Esophagus squamous epithelium (tissue), 5 donors: Measurements from ENCODE around the gene TEX101. TPM values are rescaled to one million over a fixed set of nuclear protein-coding genes. Genes with fewer than 3 reads are reported as not detected.
A peak's percentile ranks its signal among the peaks of the same experiment; 100 is the strongest.
"Not testable (repeated sequence)": the region's sequence is repeated elsewhere in the genome, so short reads cannot be mapped to it uniquely, and the experiment has no call there.

Source experiments
- DNase-seq: peaks from one replicate; lab custom pipeline; 2025; lab: John Stamatoyannopoulos, UW
- H3K27ac ChIP-seq, 4 donors: fragments of 200-600 bp; sonication (generic); one replicate each; pipeline ENCODE4 v1.5.1; 2016 to 2019; ENCODE audit warnings: mild to moderate bottlenecking in 1 of 4
- H3K27me3 ChIP-seq, 4 donors: fragments of 200-600 bp; sonication (generic); 1 replicate in 3 of 4; 2 replicates in 1 of 4; pipeline versions ENCODE4 v1.5.1 to v1.6.0; 2017 to 2021; ENCODE audit warnings: antibody characterized with exemption in 1 of 4
- H3K36me3 ChIP-seq, 3 donors: fragments of 200-600 bp; sonication (generic); one replicate each; pipeline ENCODE4 v1.5.1; 2016 to 2019
- H3K4me1 ChIP-seq, 3 donors: fragments of 200-600 bp; sonication (generic); one replicate each; pipeline ENCODE4 v1.5.1; 2017 to 2019
- H3K4me3 ChIP-seq, 4 donors: fragments of 200-600 bp; sonication (generic); 1 replicate in 3 of 4; 2 replicates in 1 of 4; pipeline ENCODE4 v1.5.1; 2016 to 2019; ENCODE audit warnings: mild to moderate bottlenecking in 2 of 4, moderate library complexity in 1 of 4
- H3K9me3 ChIP-seq, 3 donors: fragments of 200-600 bp; sonication (generic); one replicate each; pipeline ENCODE4 v1.5.1; 2016 to 2019
- POLR2A ChIP-seq, 4 donors: fragments of 450-650 bp; IDR thresholded peaks; one replicate each; pipeline ENCODE4 v1.6.1; 2017; ENCODE audit warnings: antibody characterized with exemption in 4 of 4, mild to moderate bottlenecking in 4 of 4, moderate library complexity in 3 of 4
- WGBS, 2 donors: methylation state at CpG; one replicate each; pipeline ENCODE4 v1.1.5; 2018; 5-methylcytosine and 5-hydroxymethylcytosine counted together
- intact Hi-C: fragments of 100-400 bp; cut with DNase I; formaldehyde crosslinking; loops from one replicate; pipeline ENCODE4 v1.15.0; 2022
- total RNA-seq, 4 donors: library from RNA; depleted of rRNA; stranded (reverse); fragments of >200 nt; gene quantifications; one replicate each; pipeline ENCODE4 v1.1.0, GENCODE V29; 2016
- TF ChIP-seq, protein P1 (sequence below), 6 experiments: fragments of 450-650 bp in 4 of 6; fragments of 200-600 bp in 2 of 6; sonication (generic) in 2 of 6; IDR thresholded peaks; one replicate each; pipeline ENCODE4 v1.5.1; 2016 to 2019; ENCODE audit warnings: antibody characterized with exemption in 6 of 6, mild to moderate bottlenecking in 4 of 6, moderate library complexity in 4 of 6
- donor health status: DM: yes; HTN: yes; CAD: no.

TEX101 gene
- total RNA-seq, 4 donors from 2014 or later, result 0.53 to 3.4 TPM; not detected in 2

DNA sequence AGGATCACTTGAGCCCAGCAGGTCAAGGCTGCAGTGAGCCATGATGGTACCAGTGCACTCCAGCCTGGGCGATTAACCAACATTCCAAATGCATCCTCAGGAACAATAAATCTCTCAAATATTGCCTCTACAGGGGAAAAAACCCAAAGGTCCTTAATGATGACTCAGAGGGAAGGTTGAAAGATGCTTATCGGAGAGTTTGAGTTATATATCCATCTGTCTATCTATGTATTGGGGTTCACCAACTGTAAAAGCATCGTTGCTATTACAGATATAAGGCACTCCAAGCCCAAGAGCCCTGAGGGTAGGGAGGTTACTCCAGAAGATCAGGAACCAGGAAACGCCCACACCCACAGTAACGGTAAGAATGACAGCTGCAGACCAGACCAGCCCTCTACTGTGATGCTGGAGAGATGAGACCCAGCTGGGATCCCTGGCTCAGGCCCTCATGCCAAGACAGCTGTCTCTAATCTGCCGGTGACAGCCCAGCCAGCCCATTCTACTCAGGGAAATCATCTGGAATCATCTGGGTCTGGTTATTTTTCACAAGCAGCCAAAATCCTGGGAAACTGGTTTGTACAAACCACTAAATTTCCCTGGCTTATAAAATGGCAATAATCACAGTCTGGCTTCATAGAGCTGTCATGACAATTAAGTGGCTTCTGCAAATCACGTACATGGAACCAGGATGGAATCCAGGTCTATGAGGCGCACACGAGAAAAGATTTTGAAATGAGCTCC lies 23.8 kb downstream of the TEX101 start:
- intact Hi-C loops, result no loop called here
- Histone ChIP-seq H3K9me3 (no peaks in the 10 kb centered on the region), H3K27me3 (no peaks in the 10 kb centered on the region), H3K36me3 (no peaks in the 10 kb centered on the region), H3K4me3 (no peak overlapping the region), H3K4me1 (peaks cover 6 to 22% (median 14%) of the 10 kb centered on the region in 3 donors), H3K27ac (peak overlapping the region; percentile 52 to 83 (median 60))
- no peak for DNase-seq
- WGBS, 2 donors, result 22 to 26% methylated on average over 8 to 9 of the region's 9 CpGs
- TF ChIP-seq, protein P1, sequence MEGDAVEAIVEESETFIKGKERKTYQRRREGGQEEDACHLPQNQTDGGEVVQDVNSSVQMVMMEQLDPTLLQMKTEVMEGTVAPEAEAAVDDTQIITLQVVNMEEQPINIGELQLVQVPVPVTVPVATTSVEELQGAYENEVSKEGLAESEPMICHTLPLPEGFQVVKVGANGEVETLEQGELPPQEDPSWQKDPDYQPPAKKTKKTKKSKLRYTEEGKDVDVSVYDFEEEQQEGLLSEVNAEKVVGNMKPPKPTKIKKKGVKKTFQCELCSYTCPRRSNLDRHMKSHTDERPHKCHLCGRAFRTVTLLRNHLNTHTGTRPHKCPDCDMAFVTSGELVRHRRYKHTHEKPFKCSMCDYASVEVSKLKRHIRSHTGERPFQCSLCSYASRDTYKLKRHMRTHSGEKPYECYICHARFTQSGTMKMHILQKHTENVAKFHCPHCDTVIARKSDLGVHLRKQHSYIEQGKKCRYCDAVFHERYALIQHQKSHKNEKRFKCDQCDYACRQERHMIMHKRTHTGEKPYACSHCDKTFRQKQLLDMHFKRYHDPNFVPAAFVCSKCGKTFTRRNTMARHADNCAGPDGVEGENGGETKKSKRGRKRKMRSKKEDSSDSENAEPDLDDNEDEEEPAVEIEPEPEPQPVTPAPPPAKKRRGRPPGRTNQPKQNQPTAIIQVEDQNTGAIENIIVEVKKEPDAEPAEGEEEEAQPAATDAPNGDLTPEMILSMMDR (IDR thresholded peaks at IDR 0.05), result no peak
- no peak for TF ChIP-seq POLR2A (IDR thresholded peaks at IDR 0.05)

DNA sequence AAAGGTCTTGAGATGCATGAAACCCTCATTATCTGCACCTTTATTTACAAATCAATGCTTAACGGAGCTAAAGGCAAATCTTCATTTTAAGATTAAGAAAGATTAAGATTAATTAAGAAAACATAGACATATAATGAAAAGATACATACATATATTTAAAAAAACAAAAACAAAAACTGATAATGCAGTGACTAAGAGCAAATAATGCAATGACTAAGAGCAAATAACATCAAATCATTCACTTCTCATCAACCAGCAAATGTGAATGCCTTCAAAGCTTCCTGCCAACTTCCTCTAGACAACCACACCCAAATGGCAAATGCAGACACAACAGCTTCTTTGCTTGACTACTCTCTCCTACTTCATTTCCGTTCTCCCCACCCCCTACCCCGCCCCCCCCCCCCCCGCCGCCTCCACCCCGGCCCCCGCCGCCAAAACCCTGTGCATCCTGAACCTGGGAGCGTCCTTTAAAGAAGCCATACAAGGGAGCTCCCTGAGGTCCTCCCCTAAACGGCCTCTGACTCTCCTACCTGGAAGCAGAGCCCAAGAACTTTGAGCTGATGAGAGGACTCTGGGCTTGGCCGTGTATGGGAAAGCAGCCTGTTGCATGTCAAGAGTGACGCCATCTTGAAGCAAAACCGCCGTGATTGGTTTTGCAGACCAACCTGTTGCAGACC lies 24.5 kb downstream of the TEX101 start:
- no peak overlapping the region for H3K4me3 ChIP-seq
- 15 to 49% methylated on average over 2 to 4 of the region's 14 CpGs for WGBS, 2 donors
- H3K36me3 ChIP-seq, result no peaks in the 10 kb centered on the region
- no peak for TF ChIP-seq POLR2A (IDR thresholded peaks at IDR 0.05)
- TF ChIP-seq, protein P1 (IDR thresholded peaks at IDR 0.05), result no peak
- H3K9me3 ChIP-seq, result no peaks in the 10 kb centered on the region
- intact Hi-C loops, result no loop called here
- H3K4me1 ChIP-seq, result peaks cover 6 to 22% (median 14%) of the 10 kb centered on the region in 3 donors
- no peak for DNase-seq
- peak overlapping the region; percentile 52 to 83 (median 60) for H3K27ac ChIP-seq
- H3K27me3 ChIP-seq, result no peaks in the 10 kb centered on the region

DNA sequence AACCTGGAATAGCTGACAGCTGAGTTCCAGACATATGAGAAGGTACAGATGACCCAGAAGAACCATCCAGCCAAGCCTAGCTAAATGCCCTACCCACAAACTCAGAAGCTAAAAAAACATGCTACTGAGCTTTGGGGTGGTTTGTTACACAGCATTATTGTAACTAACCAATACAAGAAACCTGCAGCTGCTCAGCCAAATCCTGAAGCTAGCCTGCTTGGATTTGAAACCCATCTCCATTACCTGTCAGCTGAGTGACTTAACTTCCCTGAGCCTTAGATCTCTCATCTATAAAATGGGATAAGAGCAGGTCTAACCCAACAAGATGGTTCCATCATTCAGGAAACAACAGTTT lies 25.0 kb downstream of the TEX101 start:
- Histone ChIP-seq H3K4me1 (peaks cover 6 to 22% (median 14%) of the 10 kb centered on the region in 3 donors), H3K36me3 (no peaks in the 10 kb centered on the region), H3K27ac (peak overlapping the region in 3 of 4 donors; percentile 31 to 83 (median 45)), H3K4me3 (no peak overlapping the region), H3K9me3 (no peaks in the 10 kb centered on the region), H3K27me3 (no peaks in the 10 kb centered on the region)
- DNase-seq, result no peak
- TF ChIP-seq, protein P1 (IDR thresholded peaks at IDR 0.05), result no peak
- TF ChIP-seq POLR2A (IDR thresholded peaks at IDR 0.05), result no peak
- intact Hi-C loops, result no loop called here

DNA sequence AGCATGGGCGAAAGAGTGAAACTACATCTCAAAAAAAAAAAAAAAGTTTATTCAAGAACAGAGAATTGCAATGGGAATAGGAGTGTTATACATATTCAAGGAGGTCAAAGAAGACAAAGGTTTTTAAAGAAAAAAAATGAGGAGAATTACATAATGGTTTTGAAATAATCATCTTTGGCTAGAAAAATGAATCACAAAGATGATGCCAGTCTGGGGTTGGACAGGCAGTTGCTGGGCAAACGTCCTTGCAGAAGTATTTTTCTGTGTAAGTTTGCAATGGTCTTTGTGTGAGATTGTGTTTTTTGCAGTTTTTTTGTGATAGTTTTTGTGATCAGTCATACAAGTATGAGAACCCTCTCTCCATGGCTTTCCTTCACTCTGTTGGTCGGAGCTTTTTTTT lies 27.0 kb downstream of the TEX101 start:
- H3K27ac ChIP-seq, result no peak overlapping the region

DNA sequence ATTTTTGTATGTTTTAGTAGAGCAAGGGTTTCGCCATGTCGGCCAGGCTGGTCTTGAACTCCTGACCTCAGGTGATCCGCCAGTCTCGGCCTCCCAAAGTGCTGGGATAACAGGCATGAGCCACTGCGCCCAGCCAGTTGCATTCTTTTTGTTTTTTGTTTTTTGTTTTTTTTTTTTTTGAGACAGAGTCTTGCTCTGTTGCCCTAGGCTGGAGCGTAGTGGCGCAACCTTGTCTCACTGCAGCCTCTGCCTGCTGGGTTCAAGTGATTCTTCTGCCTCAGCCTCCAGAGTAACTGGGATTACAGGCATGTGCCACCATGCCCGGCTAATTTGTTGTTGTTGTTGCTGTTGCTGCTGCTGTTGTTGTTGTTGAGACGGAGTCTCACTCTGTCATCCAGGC lies 29.4 kb downstream of the TEX101 start:
- WGBS, 2 donors, result 91 to 92% methylated on average over 9 of the region's 9 CpGs
- H3K27me3 ChIP-seq, H3K9me3 ChIP-seq, intact Hi-C loops, H3K36me3 ChIP-seq, H3K27ac ChIP-seq, DNase-seq, H3K4me3 ChIP-seq: not testable (repeated sequence)
- peaks cover 0 to 17% (median 3%) of the 10 kb centered on the region in 3 donors for H3K4me1 ChIP-seq

More for the DNA sequence above, 27.0 kb downstream of the TEX101 start:
- no peak overlapping the region for H3K4me3 ChIP-seq
- no peak for TF ChIP-seq POLR2A (IDR thresholded peaks at IDR 0.05)
- TF ChIP-seq, protein P1 (IDR thresholded peaks at IDR 0.05), result no peak
- no peaks in the 10 kb centered on the region for H3K9me3 ChIP-seq
- DNase-seq, result no peak
- no peaks in the 10 kb centered on the region for H3K36me3 ChIP-seq
- peaks cover 6 to 24% (median 14%) of the 10 kb centered on the region in 3 donors for H3K4me1 ChIP-seq
- H3K27me3 ChIP-seq, result no peaks in the 10 kb centered on the region
- WGBS, 2 donors, result 31 to 34% methylated on average over 3 of the region's 3 CpGs
- intact Hi-C loops, result no loop called here
